Astrocyte (in vitro differentiated cells and primary cell): Measurements from ENCODE around the gene FOXA1. TPM values are rescaled to one million over a fixed set of nuclear protein-coding genes. Genes with fewer than 3 reads are reported as not detected.

Experiments used
- DNase-seq: peaks from one replicate; pipeline ENCODE4 v3.0.0-alpha.2; 2010; ENCODE audit warnings: low read depth
- FAIRE-seq: peaks from 2 replicates; lab custom pipeline; 2011; peaks lifted over from hg19 to GRCh38; lab: Jason Lieb, UNC
- H2AFZ ChIP-seq: 2 replicates; pipeline ENCODE4 v1.6.0; 2012; ENCODE audit warnings: low read depth, low read length, inconsistent platforms
- H3K27ac ChIP-seq: 2 replicates; pipeline ENCODE4 v1.5.1; 2011; ENCODE audit warnings: low read depth, low read length, inconsistent platforms
- H3K27me3 ChIP-seq: 2 replicates; pipeline ENCODE4 v1.6.0; 2011; ENCODE audit warnings: low read length, inconsistent platforms; ENCODE audit not compliant: insufficient read depth
- H3K36me3 ChIP-seq: 2 replicates; pipeline ENCODE4 v1.5.1; 2011; ENCODE audit warnings: low read length, inconsistent platforms; ENCODE audit not compliant: insufficient read depth
- H3K4me1 ChIP-seq: 2 replicates; pipeline ENCODE4 v1.5.1; 2011; ENCODE audit warnings: low read length, inconsistent platforms; ENCODE audit not compliant: insufficient read depth
- H3K4me2 ChIP-seq: 2 replicates; pipeline ENCODE4 v1.6.0; 2012; ENCODE audit warnings: low read length, inconsistent platforms
- H3K4me3 ChIP-seq: 2 replicates; pipeline ENCODE4 v1.5.1; 2011; ENCODE audit warnings: low read depth, mild to moderate bottlenecking, low read length, inconsistent platforms; ENCODE audit not compliant: insufficient read depth
- H3K79me2 ChIP-seq: 2 replicates; pipeline ENCODE4 v1.6.0; 2012; ENCODE audit warnings: mild to moderate bottlenecking, low read length, inconsistent platforms; ENCODE audit not compliant: insufficient read depth
- H3K9ac ChIP-seq: 2 replicates; pipeline ENCODE4 v1.6.0; 2012; ENCODE audit warnings: mild to moderate bottlenecking, low read length, inconsistent platforms
- H3K9me3 ChIP-seq: 2 replicates; pipeline ENCODE4 v1.5.1; 2012; ENCODE audit warnings: low read depth, mild to moderate bottlenecking, low read length, inconsistent platforms; ENCODE audit not compliant: insufficient read depth
- H4K20me1 ChIP-seq: 2 replicates; pipeline ENCODE4 v1.6.0; 2012; ENCODE audit warnings: low read length, inconsistent platforms; ENCODE audit not compliant: insufficient read depth
- H3K27ac Mint-ChIP-seq: one replicate; pipeline ENCODE4 v1.8.0; 2021; ENCODE audit warnings: mild to moderate bottlenecking, mixed read lengths; ENCODE audit not compliant: unreplicated experiment
- H3K27me3 Mint-ChIP-seq: one replicate; pipeline ENCODE4 v1.8.0; 2021; ENCODE audit warnings: low read depth, mixed read lengths; ENCODE audit not compliant: unreplicated experiment
- H3K36me3 Mint-ChIP-seq: one replicate; pipeline ENCODE4 v1.8.0; 2021; ENCODE audit warnings: low read depth, mixed read lengths; ENCODE audit not compliant: unreplicated experiment
- H3K4me1 Mint-ChIP-seq: one replicate; pipeline ENCODE4 v1.8.0; 2021; ENCODE audit warnings: low read depth, mixed read lengths; ENCODE audit not compliant: unreplicated experiment
- H3K4me3 Mint-ChIP-seq: one replicate; pipeline ENCODE4 v1.8.0; 2021; ENCODE audit warnings: mild to moderate bottlenecking, moderate library complexity, mixed read lengths; ENCODE audit not compliant: unreplicated experiment
- H3K9me3 Mint-ChIP-seq: one replicate; pipeline ENCODE4 v1.8.0; 2021; ENCODE audit warnings: mild to moderate bottlenecking, mixed read lengths; ENCODE audit not compliant: unreplicated experiment
- CTCF ChIP-seq: IDR thresholded peaks from 2 replicates; pipeline ENCODE4 v1.5.1; 2011; ENCODE audit warnings: low read depth, mild to moderate bottlenecking, inconsistent platforms, low read length, moderate library complexity; ENCODE audit not compliant: insufficient read depth
- EZH2 ChIP-seq: IDR thresholded peaks from 2 replicates; pipeline ENCODE4 v1.6.1; 2012; ENCODE audit warnings: mild to moderate bottlenecking, low read length, inconsistent platforms; ENCODE audit not compliant: insufficient read depth
- total RNA-seq: library from RNA; stranded (reverse); gene quantifications from 2 replicates; pipeline ENCODE4 v1.2.1, GENCODE V29; 2021

FOXA1 gene
- total RNA-seq, 1 donor from 2014 or later: 0.11 TPM

GRCh38 chr14:37545174-37545573 is 49.9 kb downstream of the FOXA1 start:
- Histone ChIP-seq H3K4me2 (no peak overlapping the region), H3K9ac (no peak overlapping the region), H2AFZ (no peak overlapping the region), H3K79me2 (no peaks in the 10 kb centered on the region), H3K27me3 (no peaks in the 10 kb centered on the region), H3K27ac (no peak overlapping the region), H3K36me3 (no peaks in the 10 kb centered on the region), H3K9me3 (no peaks in the 10 kb centered on the region), H4K20me1 (no peaks in the 10 kb centered on the region), H3K4me1 (no peaks in the 10 kb centered on the region), H3K4me3 (no peak overlapping the region)
- Mint-ChIP-seq H3K27me3 (no peaks in the 10 kb centered on the region), H3K36me3 (no peaks in the 10 kb centered on the region), H3K4me1 (peaks cover 4% of the 10 kb centered on the region), H3K4me3 (no peak overlapping the region), H3K9me3 (no peaks in the 10 kb centered on the region), H3K27ac (no peak overlapping the region)
- TF ChIP-seq EZH2 (no peak), CTCF (no peak)
- no peak for DNase-seq
- no peak for FAIRE-seq

GRCh38 chr14:37544407-37544806 is 50.6 kb downstream of the FOXA1 start:
- FAIRE-seq: no peak
- no peaks in the 10 kb centered on the region for H3K36me3 Mint-ChIP-seq

More at GRCh38 chr14:37544407-37544806, 50.6 kb downstream of the FOXA1 start:
- H3K27ac ChIP-seq: no peak overlapping the region
- no peaks in the 10 kb centered on the region for H3K27me3 ChIP-seq
- no peak overlapping the region for H3K9ac ChIP-seq
- no peak overlapping the region for H2AFZ ChIP-seq
- H3K4me2 ChIP-seq: no peak overlapping the region
- no peaks in the 10 kb centered on the region for H3K4me1 ChIP-seq
- no peaks in the 10 kb centered on the region for H3K36me3 ChIP-seq
- H3K4me1 Mint-ChIP-seq: peaks cover 4% of the 10 kb centered on the region
- DNase-seq: no peak
- no peaks in the 10 kb centered on the region for H3K9me3 Mint-ChIP-seq
- no peaks in the 10 kb centered on the region for H3K27me3 Mint-ChIP-seq
- no peak overlapping the region for H3K4me3 ChIP-seq
- no peaks in the 10 kb centered on the region for H4K20me1 ChIP-seq
- TF ChIP-seq EZH2: no peak
- TF ChIP-seq CTCF: no peak
- no peaks in the 10 kb centered on the region for H3K79me2 ChIP-seq
- H3K27ac Mint-ChIP-seq: no peak overlapping the region
- no peak overlapping the region for H3K4me3 Mint-ChIP-seq
- no peaks in the 10 kb centered on the region for H3K9me3 ChIP-seq
